ENCODE measurements around the gene COL4A2.

Gene COL4A2

DNA sequence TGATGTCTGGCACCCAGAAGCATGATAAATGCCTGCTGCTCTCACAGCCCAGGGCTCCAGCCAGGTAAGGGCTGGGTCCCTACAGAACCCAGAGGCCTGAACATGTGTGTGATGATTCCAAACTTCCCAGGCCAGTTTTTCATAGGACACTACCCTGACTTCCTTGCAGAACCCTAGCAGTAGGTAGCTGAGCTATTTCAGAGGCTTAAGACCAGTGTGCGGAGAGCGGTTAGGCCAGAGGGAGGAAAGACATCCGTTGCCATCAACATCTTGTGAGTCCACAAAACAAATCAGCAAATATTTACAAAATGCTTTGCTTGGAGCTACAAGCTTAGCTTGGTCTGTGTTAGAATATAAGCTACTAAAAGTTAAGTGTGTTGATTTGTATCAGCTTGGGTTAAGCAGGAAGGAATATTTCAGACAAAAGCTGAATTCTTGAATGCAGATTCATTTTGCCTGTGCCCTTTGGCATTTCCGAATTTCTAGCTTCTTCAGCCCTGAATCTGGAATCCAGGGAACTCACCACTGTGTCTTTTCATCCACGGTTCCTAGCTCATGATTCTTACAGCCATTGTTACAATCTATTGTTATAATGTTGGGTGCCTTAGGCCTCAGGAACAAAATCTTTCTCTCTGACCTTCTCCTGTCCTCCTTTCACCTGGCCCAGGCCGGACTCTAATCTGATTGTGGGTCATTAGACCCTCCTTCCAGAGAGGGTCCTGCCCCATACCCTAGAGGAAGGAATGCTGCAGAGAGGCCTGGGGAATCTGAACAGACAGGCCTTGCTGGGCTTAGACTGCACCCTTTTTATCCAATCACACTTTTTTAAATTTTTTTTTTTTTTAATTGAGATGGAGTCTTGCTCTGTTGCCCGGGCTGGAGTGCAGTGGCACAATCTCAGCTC is 242.1 kb downstream of the COL4A2 start:
- no peak for DNase-seq

DNA sequence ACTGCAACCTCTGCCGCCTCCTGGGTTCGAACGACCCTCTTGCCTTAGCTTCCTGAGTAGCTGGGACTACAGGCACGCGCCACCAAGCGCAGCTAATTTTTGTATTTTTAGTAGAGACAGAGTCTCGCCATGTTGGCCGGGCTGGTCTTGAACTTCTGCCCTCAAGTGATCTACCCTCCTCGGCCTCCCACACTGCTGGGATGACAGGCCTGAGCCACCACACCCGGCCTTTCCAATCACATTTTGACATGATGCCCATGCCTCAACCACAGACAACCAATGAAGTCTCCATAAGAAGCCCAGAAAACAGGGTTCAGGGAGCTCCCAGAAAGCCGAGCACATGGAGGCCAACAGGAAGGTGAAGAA is 242.7 kb downstream of the COL4A2 start:
- DNase-seq: no peak

DNA sequence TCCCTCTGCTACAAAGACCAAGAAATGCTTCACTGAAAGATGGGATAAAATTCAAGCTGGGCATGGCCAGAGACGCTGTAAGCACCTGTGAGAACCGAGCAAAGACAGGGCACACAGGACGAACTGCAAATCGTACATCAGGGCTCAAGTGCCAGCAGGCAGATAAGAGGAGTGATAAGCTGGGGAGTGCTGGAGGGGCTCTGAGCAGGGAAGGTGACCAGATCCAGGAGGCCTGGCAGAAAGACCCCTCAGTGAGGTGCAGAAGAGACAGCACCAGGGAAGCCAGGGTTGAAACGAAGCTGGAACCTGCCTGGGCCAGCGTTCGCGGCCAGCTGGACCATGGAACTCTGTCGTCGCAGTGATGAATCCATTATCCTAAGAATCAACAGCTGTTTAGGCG is 244.2 kb downstream of the COL4A2 start:
- no peak for DNase-seq

DNA sequence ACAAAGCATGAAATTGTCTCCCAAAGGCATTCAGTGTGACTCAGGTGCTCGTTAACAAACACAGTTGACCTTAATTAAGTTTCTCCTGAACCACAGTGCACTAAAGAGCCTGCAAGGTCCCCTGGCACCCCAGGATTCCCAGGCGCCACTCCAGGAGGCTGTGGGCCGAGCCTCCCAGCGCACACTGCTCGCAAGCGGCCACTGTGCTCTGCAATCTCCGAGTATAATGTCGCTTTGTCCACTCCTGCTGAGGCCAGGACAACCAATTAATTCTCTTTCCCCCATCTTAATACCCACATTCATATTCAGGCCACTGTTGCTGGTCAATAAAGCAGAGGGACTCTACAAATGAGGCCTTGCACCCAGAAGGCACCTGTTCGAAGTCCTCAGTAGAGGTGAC is 245.7 kb downstream of the COL4A2 start:
- DNase-seq: no peak

DNA sequence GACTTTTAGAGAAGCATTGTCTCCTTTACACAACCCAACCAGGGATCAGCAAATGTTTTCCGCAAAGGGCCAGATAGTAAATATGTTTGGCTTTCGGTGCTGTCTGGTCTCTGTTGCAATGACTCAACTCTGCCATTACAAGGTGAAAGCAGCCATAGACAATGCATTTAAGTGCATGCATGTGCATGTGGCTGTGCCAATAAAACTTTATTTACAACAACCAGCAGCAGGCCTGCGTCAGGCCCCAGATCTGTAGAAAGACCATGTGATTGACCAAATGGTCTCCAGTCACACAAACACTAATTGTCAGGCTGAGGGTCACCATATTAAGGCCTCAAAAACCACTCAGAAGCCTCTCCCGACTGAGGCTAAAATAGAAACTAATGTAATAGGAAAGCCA is 246.3 kb downstream of the COL4A2 start:
- DNase-seq: no peak

DNA sequence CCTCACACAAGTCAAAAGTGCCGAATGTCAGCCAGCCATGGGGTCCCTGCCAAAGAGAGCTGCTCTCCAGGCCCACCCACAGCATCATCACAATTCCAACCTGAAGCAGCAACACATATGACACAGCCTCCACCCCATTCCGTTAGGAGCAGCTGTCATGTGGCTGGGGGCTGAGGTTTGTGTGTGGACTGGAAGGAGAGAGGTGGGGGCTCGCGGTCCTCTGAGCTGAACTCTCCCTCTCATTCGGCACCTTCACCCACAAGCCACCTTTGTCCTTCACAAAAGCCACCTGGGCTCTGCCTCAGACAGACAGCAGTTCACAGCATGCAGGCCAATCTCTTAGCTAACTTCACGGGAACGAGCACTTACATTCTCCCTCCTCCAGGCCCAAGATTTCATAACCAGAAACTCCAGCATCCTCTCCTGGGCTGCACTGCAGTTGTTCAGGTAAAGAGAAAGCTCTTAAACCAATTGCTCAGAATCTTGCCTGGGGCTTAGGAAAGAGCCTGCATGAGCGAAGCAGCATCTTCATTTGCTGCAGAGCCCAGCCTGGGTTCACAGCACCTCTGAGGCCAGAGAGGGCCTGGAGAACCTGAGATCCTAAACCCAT is 247.2 kb downstream of the COL4A2 start:
- no peak for DNase-seq

DNA sequence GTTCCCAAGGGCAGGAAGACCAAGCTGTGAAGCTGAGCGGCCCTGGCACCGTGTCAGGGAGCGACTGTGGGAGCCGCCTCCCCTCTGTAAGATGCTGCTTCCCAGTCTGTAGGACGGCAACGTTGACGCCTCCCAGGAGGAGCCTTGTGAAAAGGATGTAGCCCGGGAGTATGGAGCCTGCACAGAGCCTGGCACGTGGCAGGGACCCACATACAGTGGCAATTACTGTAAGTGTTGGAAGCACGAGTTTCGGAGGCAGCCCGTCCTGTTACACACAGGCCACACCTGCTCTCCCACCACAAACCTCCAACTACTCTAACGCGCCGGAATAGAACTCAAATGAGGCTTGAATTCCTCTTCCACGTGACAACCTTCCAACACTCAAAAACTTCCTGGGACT is 247.9 kb downstream of the COL4A2 start:
- no peak for DNase-seq

DNA sequence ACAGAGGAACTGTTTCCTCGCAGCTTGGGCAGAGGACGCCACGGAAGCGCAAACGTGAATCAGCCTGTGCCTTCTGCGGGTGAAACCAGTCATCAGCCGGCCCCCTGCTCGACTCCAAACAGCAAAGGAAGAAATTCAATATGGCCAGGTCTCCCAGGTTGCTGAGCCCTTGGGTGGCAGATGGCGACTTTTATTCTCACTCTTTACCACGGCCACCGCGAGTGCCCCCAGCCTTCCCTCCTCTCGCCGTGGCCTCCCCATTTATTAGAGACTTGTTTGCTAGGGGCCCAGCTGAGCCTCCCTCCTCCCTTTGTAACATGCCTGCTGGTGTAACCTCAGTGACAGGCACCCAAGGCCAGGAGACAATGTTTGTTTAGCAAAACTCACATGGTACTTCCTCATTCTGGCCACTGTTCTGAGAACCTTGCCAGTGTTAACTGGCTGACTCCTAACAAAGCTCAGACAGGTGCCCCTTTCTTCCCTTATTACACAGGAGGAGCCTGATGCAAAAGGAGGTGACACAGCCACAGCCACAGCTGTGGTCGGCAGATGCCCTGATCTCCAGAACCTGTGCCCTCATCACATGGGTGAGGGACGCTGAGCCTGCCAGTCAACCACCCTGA is 248.6 kb downstream of the COL4A2 start:
- DNase-seq: no peak

DNA sequence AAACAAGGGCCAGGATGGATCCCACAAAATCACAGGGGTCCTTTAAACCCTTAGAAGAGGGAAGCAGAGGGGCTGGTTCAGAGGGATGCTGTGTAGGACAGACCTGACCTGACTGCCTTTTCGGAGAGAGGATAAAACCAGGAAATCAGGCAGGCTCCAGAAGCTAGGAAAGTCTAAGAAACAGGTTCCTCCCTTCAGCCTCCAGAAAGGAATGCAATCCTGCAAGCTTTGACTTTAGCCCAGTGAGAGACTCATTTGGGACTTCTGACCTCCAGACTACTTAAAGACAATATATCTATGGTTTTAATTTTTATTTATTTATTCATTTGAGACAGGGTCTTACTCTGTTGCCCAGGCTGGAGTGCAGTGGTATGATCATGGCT is 249.1 kb downstream of the COL4A2 start:
- DNase-seq: no peak

DNA sequence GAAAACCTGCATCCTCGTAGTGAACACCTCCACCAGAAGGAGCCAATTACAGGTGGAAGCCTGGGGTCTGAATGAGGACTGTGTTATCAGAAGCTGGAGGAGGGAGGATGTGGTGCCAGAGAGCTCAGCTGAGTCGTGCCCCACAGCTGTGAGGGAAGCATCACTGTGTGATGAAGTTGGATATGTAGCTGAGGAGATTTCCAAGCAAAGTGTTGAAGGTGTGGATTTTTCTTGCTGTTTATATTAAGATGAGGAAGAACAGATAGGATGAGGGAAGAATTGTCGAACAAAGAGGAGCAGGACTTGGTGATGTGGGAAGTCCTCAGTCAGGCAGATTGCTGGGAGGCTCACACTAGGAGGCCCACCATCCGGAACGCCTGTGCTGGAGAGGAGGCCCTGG is 250.0 kb downstream of the COL4A2 start:
- DNase-seq: no peak

DNA sequence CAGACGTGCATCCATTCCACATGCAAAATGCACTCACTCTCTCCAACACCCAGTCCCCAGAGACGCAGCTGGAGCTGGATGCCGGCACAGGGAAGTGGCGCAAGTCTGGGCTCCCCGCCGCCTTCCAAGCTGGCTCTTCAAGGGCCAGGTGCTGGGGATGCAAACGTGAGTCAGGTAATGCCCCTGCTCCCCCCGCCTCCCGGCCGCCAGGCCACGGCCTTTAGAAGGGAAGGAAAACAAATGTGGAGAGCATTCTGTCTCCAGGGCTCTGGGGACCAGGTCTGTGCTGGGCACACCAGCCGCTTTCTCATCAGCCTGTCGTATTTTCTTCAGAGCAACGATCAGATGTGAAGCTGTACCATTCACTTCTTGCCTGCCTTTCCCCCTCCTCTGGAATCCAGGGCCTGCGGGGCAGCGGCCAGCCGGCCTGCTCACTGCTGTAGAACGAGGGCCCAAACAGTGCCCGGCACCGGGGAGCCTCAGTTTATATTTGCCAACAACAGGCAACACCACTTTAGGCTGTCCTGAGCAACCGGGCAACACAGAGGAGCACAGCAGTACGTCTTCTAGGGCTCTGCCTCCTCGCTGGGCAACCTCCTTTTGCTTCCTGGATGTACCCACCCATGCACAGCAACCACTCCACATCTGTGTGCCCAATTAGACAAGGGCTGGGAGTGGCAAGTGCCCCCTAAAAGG is 250.7 kb downstream of the COL4A2 start:
- no peak for DNase-seq

DNA sequence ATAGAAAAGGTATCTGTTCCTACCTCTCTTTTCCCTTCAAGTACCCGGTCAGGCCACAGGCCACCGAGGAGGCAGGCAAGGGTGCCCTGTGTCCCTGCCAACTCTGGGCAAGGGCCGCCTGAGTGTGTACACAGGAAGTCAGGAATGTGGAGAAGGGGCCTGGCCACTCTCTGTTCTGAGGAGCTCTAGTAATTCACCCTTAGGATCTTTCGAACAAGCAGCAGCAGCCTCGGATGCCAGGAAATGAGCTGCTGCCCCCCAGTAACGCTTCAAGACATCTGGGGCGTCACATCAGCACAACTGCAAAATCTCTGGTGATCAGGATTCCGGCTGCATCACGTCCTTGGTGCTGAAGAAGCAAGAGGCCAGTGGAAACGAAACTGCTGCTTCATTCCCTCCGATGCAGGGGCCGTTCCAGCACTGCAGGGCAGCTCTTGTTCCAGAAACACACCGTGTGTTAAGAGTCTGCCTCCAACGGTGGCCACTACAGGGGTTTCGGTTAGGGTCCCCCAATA is 252.4 kb downstream of the COL4A2 start:
- DNase-seq: no peak

DNA sequence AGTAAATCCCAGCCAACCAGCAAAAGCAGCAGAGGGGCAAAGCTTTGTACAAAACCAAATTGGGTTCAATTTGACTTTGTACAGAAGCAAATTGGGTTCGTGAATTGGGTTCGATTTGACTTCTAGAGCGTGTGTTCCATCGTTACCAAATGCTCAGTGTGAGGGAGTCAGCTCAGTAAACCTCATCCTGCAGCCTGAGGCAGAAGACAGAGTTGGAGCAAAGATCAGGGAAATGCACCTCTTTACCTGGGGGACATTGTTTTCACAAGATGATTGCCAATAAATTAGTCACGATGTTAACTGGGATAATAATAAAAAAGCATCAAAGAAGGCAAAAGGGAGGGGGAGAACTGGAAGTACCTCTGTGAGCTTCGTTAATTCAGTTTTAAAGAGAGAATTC is 252.9 kb downstream of the COL4A2 start:
- no peak for DNase-seq

DNA sequence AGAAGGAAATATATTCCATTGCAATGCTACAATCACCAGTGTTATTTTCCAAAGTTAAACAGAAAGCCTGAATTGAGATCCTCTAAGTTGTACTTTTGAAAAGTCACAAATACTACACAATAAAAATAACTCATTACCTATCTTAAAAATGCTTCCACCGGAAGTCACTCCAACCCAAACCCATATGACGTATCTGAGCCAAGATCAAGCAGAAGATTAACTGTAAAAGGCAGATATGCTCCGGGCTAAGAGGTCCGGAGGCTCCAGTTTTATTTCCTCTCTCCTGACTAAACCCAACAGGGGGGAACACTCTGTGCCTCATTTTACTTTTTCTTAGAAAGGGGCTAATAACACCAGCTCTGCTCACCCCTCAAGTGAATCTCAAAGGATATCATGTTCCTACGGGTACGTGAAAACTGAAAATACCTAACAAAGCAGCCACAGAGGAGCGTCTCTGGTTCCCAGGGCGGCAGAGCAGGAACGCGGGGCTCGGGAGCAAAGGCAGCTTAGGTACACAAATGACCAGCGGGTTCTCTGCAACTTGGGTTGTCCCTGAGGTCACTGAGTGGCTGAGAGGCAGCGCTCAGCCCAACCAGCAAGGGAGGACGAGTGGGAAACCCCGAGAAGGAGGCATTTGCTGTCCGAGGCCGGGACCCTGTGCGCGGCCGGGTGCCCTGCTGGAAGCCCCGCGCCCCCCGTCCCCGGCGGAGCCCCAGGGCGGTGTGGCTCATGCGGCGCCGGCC is 253.7 kb downstream of the COL4A2 start:
- DNase-seq: peak in 1 of 5 donors; percentile 35

DNA sequence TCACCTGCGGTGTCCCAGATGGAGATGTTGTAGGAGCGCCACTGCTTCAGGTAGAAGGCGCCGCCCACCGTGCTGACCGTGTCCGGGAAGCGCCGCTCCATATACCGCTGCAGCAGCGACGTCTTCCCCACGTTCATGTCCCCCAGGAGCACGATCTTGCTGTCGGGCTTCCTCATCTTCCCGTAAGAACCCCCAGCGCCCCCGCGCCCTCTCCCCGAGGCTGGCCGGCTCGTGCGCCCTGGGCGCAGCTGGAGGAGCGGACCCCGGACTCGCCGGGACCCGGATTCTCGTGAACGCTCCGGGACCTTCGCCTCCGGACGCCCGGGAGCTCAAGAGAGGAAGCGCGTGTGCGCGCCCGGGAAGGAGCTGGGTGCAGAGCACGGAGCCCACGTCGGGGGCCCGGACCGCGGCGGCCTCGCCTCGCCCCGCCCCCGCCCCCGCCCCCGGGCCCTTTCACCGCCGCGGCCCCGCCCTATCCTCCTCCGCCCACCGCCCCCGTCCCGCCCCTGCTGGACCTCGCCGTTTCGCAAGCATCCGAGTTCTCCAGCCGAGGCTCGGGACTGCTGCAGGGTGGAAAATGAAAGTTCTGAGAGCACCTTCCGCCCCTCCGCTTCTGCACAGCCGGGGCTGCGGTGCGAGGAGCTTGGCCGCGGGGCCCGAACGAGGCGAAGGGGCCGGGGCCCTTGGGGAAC is 254.4 kb downstream of the COL4A2 start, which contains the start of gene RAB20:
TSS of gene RAB20 (minus strand) at position 379 of the 692 bp plus-strand sequence. CDS start at position 176, 203 bp downstream.
- DNase-seq: peak; percentile 36 to 75 (median 49)

DNA sequence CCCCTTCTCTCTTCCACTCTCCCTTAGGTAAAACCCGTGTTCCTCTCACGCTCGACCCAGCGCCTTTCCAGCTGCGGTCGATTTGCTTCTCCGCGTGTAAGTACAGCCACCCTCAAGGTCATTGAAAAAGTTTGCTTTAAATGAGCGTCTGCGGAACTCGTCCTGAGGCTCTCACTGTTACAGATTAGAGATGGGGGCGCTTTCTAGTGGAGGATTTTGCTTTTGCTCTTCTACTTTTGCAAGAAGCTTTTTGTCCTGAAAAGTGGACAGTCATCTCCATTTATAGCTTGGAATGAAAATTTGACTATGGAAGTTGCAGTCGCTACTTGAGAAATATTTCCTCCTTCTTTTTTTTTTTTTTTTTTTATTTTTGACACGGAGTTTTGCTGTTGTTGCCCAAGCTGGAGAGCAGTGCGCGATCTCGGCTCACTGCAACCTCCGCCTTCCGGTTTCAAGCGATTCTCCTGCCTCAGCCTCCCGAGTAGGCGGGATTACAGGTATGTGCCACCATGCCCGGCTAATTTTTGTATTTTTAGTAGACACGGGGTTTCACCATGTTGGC is 255.0 kb downstream of the COL4A2 start:
- peak in 1 of 5 donors; percentile 13 for DNase-seq
